H1 (cell line): ENCODE data around the gene BCO1. TPM values are rescaled to one million over a fixed set of nuclear protein-coding genes. Genes with fewer than 3 reads are reported as not detected.

ENCODE experiments used
- BCL11A ChIP-seq, 2 experiments: IDR thresholded peaks; one replicate each; pipeline ENCODE4 v1.6.1; 2011; ENCODE audit warnings: low read depth in 2 of 2, low read length in 2 of 2, mild to moderate bottlenecking in 2 of 2
- polyA plus RNA-seq, 7 experiments: library from polyadenylated mRNA; depleted of rRNA in 3 of 7; stranded (reverse) in 5 of 7; unstranded in 2 of 7; fragments of >200 nt in 5 of 7; fragments of 200-250 nt in 2 of 7; gene quantifications; 1 replicate in 5 of 7; 2 replicates in 1 of 7; 4 replicates in 1 of 7; pipeline versions ENCODE4 v1.2.1 to v1.2.3, GENCODE V29; 2011 to 2013; ENCODE audit warnings: missing spikeins in 2 of 7, mixed read lengths in 2 of 7
- total RNA-seq: library from RNA; stranded (reverse); fragmentation: NEBNext Ultra II Directional; extraction: Animal tissue kit (Norgen Biotek cat#: 25700); gene quantifications from 2 replicates; pipeline ENCODE4 v1.2.1, GENCODE V29; 2021

Gene BCO1
- total and polyA plus RNA-seq, 2 of the 8 experiments (the other 6 are each of a cell fraction or from before 2014, with no cell fraction given), result 0.21 TPM; not detected in 1

- no peak for TF ChIP-seq BCL11A (IDR thresholded peaks at IDR 0.05; ENCODE audit: low read depth in 2 of 2, low read length in 2 of 2)
Measured at GRCh38 chr16:81310045-81310644, 71.7 kb downstream of the BCO1 start (continued).
